HepG2 (cell line): ENCODE results near the gene EEF1AKMT3. TPM values are rescaled to one million over a fixed set of nuclear protein-coding genes. Genes with fewer than 3 reads are reported as not detected.

Experiments used
- BRD4 ChIP-seq: sonication (generic); formaldehyde crosslinking; IDR thresholded peaks from 2 replicates; pipeline ENCODE4 v1.4.0; 2020; ENCODE audit warnings: missing genetic modification reagents
- CHD2 ChIP-seq: IDR thresholded peaks from 2 replicates; pipeline ENCODE4 v1.6.1; 2011; ENCODE audit warnings: low read depth, low read length, improper control_type of control experiment
- CTCF ChIP-seq: sonication (generic); formaldehyde crosslinking; IDR thresholded peaks from 2 replicates; pipeline ENCODE4 v1.5.0; 2020; ENCODE audit warnings: mild to moderate bottlenecking, missing genetic modification reagents, moderate library complexity
- FOXM1 ChIP-seq: sonication (generic); formaldehyde crosslinking; IDR thresholded peaks from 2 replicates; pipeline ENCODE4 v1.5.0; 2020; ENCODE audit warnings: missing genetic modification reagents
- HES4 ChIP-seq: sonication (generic); formaldehyde crosslinking; IDR thresholded peaks from 2 replicates; pipeline ENCODE4 v1.9.0; 2021; ENCODE audit warnings: mild to moderate bottlenecking, missing genetic modification reagents, borderline replicate concordance
- HMGXB4 ChIP-seq, 2 experiments: sonication (generic) in 1 of 2; formaldehyde crosslinking in 1 of 2; IDR thresholded peaks; 2 replicates each; pipeline versions ENCODE4 v1.4.0 to v1.6.1; 2018 to 2020; ENCODE audit warnings: missing genetic modification reagents in 2 of 2, borderline replicate concordance in 1 of 2, low read depth in 1 of 2, mild to moderate bottlenecking in 1 of 2, missing biosample characterization in 1 of 2
- KDM1A ChIP-seq: IDR thresholded peaks from 2 replicates; pipeline ENCODE4 v1.6.1; 2016; ENCODE audit warnings: missing compliant biosample characterization
- KDM5B ChIP-seq: sonication (generic); formaldehyde crosslinking; IDR thresholded peaks from 2 replicates; pipeline ENCODE4 v1.4.0; 2020; ENCODE audit warnings: missing genetic modification reagents, mild to moderate bottlenecking, borderline replicate concordance
- KLF11 ChIP-seq: IDR thresholded peaks from 2 replicates; pipeline ENCODE4 v1.6.1; 2016; ENCODE audit warnings: missing compliant biosample characterization
- NFYB ChIP-seq: sonication (generic); formaldehyde crosslinking; IDR thresholded peaks from 2 replicates; pipeline ENCODE4 v1.4.0; 2020; ENCODE audit warnings: missing genetic modification reagents
- PHF21A ChIP-seq: sonication (generic); formaldehyde crosslinking; IDR thresholded peaks from 2 replicates; pipeline ENCODE4 v1.5.0; 2020; ENCODE audit warnings: mild to moderate bottlenecking, missing genetic modification reagents
- PRMT3 ChIP-seq: sonication (generic); formaldehyde crosslinking; IDR thresholded peaks from 2 replicates; pipeline ENCODE4 v1.8.1; 2022; ENCODE audit warnings: low read depth, mild to moderate bottlenecking, moderate library complexity, missing genetic modification reagents, borderline replicate concordance
- SMC3 ChIP-seq: IDR thresholded peaks from 2 replicates; pipeline ENCODE4 v1.6.1; 2011; ENCODE audit warnings: low read length, improper control_type of control experiment
- TBX3 ChIP-seq: fragments of 450-650 bp; IDR thresholded peaks from 2 replicates; pipeline ENCODE4 v1.6.1; 2017; ENCODE audit warnings: antibody characterized with exemption, mild to moderate bottlenecking, inconsistent platforms, borderline replicate concordance
- TSC22D2 ChIP-seq: sonication (generic); formaldehyde crosslinking; IDR thresholded peaks from 2 replicates; pipeline ENCODE4 v1.5.1; 2020; ENCODE audit warnings: missing genetic modification reagents, mild to moderate bottlenecking, borderline replicate concordance
- ZNF20 ChIP-seq: sonication (generic); formaldehyde crosslinking; IDR thresholded peaks from 2 replicates; pipeline ENCODE4 v1.4.0; 2020; ENCODE audit warnings: mild to moderate bottlenecking, moderate library complexity, missing genetic modification reagents
- ZNF720 ChIP-seq: sonication (generic); formaldehyde crosslinking; IDR thresholded peaks from 2 replicates; pipeline ENCODE4 v1.4.0; 2020; ENCODE audit warnings: missing genetic modification reagents
- ZSCAN31 ChIP-seq: sonication (generic); formaldehyde crosslinking; IDR thresholded peaks from 2 replicates; pipeline ENCODE4 v1.5.0; 2020; ENCODE audit warnings: low read depth, mild to moderate bottlenecking, missing genetic modification reagents
- polyA plus RNA-seq, 8 experiments: library from polyadenylated mRNA; depleted of rRNA in 3 of 8; stranded (reverse) in 7 of 8; unstranded in 1 of 8; fragments of >200 nt; fragmentation: Illumina TruSeq in 4 of 8; extraction: Trizol in 4 of 8; gene quantifications; 2 replicates each; pipeline versions ENCODE4 v1.2.1 to v1.2.3, GENCODE V29; 2011 to 2016; ENCODE audit warnings: low read depth in 4 of 8, missing spikeins in 1 of 8, mixed read lengths in 1 of 8; ENCODE audit not compliant: insufficient read depth in 1 of 8
- total RNA-seq, 5 experiments: library from RNA; depleted of rRNA; stranded (reverse); fragments of >200 nt; fragmentation: Illumina TruSeq; extraction: Trizol; gene quantifications; 2 replicates each; pipeline ENCODE4 v1.2.3, GENCODE V29; 2016; ENCODE audit warnings: low read depth in 1 of 5
- TF ChIP-seq, protein P1 (sequence below): sonication (generic); formaldehyde crosslinking; IDR thresholded peaks from 2 replicates; pipeline ENCODE4 v1.4.0; 2020; ENCODE audit warnings: mild to moderate bottlenecking, missing genetic modification reagents
- TF ChIP-seq, protein P2 (sequence below): IDR thresholded peaks from 2 replicates; pipeline ENCODE4 v1.6.1; 2016
- TF ChIP-seq, protein P3 (sequence below): sonication (generic); formaldehyde crosslinking; IDR thresholded peaks from 2 replicates; pipeline ENCODE4 v1.5.0; 2020; ENCODE audit warnings: mild to moderate bottlenecking, missing genetic modification reagents

Gene EEF1AKMT3
- total and polyA plus RNA-seq, 2 of the 13 experiments (the other 11 are each of a cell fraction or from before 2014, with no cell fraction given) = 4.7 to 11.4 TPM

DNA sequence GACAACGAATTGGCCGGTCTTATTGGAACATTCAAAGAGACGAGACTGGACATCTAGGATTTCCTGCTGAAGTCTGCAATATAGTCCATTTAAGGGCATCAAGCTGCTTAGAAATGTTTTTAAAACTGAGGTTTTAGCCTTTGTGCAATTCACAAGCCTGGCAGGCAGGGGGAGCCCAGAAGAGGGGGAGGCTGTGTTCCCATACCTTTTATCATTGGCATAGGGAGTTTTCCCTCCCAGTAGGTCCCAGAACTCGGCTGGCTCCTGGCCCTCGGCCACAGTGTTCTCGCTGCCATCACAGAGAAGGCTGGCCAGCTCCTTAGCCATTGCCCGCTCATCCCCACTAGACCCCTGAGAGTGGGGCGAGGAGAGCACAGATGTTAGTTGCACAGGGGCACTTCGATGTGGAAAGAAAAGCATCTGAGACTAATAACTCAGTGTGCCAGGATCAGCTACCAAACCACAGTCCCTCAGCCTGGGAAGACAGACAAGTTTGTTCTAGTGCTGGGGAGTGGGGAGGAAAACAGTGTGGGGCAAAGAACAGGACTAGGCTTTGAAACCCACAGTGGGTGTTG, 31.0 kb downstream of the EEF1AKMT3 start (continued):
- TF ChIP-seq HMGXB4 (CRISPR knock-in tag; IDR thresholded peaks at IDR 0.05; ENCODE audit: borderline replicate concordance in 1 of 2, low read depth in 1 of 2) = 0 out of 4 replicates have a peak, but pooled peaks of 1 of the 2 experiments have one; percentile 23
- no peak for TF ChIP-seq CHD2
- TF ChIP-seq, protein P1, sequence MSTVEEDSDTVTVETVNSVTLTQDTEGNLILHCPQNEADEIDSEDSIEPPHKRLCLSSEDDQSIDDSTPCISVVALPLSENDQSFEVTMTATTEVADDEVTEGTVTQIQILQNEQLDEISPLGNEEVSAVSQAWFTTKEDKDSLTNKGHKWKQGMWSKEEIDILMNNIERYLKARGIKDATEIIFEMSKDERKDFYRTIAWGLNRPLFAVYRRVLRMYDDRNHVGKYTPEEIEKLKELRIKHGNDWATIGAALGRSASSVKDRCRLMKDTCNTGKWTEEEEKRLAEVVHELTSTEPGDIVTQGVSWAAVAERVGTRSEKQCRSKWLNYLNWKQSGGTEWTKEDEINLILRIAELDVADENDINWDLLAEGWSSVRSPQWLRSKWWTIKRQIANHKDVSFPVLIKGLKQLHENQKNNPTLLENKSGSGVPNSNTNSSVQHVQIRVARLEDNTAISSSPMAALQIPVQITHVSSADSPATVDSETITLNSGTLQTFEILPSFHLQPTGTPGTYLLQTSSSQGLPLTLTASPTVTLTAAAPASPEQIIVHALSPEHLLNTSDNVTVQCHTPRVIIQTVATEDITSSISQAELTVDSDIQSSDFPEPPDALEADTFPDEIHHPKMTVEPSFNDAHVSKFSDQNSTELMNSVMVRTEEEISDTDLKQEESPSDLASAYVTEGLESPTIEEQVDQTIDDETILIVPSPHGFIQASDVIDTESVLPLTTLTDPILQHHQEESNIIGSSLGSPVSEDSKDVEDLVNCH (CRISPR knock-in tag) = no peak
- TF ChIP-seq KDM5B (CRISPR knock-in tag) = no peak
- no peak for TF ChIP-seq NFYB (CRISPR knock-in tag)
- peak; percentile 80 for TF ChIP-seq CTCF (CRISPR knock-in tag)
- no peak for TF ChIP-seq TSC22D2 (CRISPR knock-in tag)
- TF ChIP-seq, protein P2, sequence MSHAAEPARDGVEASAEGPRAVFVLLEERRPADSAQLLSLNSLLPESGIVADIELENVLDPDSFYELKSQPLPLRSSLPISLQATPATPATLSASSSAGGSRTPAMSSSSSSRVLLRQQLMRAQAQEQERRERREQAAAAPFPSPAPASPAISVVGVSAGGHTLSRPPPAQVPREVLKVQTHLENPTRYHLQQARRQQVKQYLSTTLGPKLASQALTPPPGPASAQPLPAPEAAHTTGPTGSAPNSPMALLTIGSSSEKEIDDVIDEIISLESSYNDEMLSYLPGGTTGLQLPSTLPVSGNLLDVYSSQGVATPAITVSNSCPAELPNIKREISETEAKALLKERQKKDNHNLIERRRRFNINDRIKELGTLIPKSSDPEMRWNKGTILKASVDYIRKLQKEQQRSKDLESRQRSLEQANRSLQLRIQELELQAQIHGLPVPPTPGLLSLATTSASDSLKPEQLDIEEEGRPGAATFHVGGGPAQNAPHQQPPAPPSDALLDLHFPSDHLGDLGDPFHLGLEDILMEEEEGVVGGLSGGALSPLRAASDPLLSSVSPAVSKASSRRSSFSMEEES (CRISPR knock-in tag) = no peak
- TF ChIP-seq KLF11 (CRISPR knock-in tag) = no peak
- no peak for TF ChIP-seq KDM1A (CRISPR knock-in tag)
- no peak for TF ChIP-seq ZSCAN31 (CRISPR knock-in tag)
- no peak for TF ChIP-seq PRMT3 (CRISPR knock-in tag)
- TF ChIP-seq PHF21A = no peak
- no peak for TF ChIP-seq FOXM1
- TF ChIP-seq, protein P3, sequence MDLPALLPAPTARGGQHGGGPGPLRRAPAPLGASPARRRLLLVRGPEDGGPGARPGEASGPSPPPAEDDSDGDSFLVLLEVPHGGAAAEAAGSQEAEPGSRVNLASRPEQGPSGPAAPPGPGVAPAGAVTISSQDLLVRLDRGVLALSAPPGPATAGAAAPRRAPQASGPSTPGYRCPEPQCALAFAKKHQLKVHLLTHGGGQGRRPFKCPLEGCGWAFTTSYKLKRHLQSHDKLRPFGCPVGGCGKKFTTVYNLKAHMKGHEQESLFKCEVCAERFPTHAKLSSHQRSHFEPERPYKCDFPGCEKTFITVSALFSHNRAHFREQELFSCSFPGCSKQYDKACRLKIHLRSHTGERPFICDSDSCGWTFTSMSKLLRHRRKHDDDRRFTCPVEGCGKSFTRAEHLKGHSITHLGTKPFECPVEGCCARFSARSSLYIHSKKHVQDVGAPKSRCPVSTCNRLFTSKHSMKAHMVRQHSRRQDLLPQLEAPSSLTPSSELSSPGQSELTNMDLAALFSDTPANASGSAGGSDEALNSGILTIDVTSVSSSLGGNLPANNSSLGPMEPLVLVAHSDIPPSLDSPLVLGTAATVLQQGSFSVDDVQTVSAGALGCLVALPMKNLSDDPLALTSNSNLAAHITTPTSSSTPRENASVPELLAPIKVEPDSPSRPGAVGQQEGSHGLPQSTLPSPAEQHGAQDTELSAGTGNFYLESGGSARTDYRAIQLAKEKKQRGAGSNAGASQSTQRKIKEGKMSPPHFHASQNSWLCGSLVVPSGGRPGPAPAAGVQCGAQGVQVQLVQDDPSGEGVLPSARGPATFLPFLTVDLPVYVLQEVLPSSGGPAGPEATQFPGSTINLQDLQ (CRISPR knock-in tag) = no peak
- TF ChIP-seq HES4 (CRISPR knock-in tag) = no peak
- peak; percentile 85 for TF ChIP-seq SMC3
- TF ChIP-seq BRD4 (CRISPR knock-in tag) = no peak
- no peak for TF ChIP-seq ZNF720
- TF ChIP-seq ZNF20 (CRISPR knock-in tag) = no peak
- TF ChIP-seq TBX3 = no peak
